Measurements from ENCODE around the gene NANOS3.
"Not testable (repeated sequence)": the region's sequence is repeated elsewhere in the genome, so short reads cannot be mapped to it uniquely, and the experiment has no call there.

The NANOS3 gene

GRCh38 chr19:13887018-13887436 is 10.1 kb downstream of the NANOS3 start:
- no peak for DNase-seq

GRCh38 chr19:13887517-13887916 is 10.6 kb downstream of the NANOS3 start:
- DNase-seq, result no peak

DNA sequence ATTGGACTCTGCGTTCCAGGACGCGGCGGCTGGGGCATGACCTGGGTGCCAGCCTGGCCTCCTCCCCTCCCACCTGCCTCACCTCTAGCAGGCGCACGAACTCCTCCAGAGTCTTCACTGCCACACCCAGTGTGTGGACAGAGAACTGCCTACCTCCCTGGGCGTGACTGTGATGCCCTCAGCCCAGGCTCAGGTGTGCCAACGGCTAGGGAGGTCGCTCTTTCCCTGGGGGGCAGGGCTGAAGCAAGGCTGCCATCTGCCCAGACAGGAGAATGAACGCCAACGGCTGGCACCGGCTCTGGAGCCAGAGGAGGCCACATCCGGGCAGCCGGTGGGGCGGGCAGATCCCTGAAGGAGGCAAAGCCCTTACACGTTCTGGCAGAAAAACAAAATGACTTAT is 11.3 kb downstream of the NANOS3 start:
- DNase-seq, result no peak

DNA sequence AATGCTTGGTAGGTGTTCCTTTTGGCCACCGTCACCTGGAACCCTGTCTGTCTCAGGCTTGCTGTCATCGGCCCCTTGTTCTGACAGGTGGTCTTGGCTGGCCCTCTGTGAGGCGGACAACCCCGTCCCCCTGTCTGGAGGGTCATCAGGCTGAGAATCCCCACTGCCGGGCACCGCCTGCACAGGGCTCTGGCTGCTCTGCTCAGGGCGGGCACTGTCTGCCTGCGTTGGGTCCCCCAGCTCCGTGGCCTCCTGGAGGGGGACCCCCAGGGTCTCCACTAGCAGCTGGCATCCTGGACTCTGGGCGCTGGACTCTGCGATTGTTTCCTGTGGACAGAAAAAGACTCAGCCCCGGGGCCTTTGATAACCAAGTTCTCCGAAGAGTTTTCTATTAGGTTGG is 13.2 kb downstream of the NANOS3 start:
- DNase-seq, result no peak

- no peak for DNase-seq
Measured at GRCh38 chr19:13892870-13893269, 15.9 kb downstream of the NANOS3 start.

GRCh38 chr19:13894552-13894951 is 17.6 kb downstream of the NANOS3 start:
- no peak for DNase-seq

DNA sequence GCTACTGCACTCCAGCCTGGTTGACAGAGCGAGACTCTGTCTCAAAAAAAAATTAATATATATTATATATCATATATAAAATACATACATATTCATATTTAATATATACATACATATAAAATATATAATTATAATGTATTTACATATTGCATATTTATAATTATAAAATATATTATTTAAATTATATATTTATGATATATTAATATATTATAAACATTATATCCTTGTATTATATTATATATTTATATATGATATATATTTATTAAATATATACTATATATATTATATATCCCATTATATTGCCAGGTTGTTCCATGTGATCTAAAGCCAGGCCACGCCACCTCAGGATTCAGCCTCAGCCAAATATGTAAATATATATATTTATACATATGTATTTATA is 19.3 kb downstream of the NANOS3 start:
- no peak for DNase-seq

DNA sequence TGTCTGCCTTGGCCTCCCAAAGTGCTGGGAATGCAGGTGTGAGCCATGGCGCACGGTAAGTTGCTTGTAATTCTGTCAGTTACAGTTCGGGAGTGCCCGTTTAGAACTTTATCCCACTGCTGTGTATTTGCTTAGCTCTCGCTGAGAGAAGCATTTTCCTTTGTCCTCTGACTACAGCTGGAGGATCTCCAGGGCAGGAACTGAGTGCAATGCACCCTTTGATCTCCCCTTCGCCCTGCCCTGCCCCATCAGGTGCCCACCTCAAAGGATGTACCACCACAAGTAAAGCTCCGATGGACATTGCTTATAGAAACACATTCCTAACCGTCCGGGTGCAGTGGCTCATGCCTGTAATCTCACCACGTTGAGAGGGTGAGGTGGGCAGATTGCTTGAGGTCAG is 22.5 kb downstream of the NANOS3 start:
- DNase-seq, result no peak

DNA sequence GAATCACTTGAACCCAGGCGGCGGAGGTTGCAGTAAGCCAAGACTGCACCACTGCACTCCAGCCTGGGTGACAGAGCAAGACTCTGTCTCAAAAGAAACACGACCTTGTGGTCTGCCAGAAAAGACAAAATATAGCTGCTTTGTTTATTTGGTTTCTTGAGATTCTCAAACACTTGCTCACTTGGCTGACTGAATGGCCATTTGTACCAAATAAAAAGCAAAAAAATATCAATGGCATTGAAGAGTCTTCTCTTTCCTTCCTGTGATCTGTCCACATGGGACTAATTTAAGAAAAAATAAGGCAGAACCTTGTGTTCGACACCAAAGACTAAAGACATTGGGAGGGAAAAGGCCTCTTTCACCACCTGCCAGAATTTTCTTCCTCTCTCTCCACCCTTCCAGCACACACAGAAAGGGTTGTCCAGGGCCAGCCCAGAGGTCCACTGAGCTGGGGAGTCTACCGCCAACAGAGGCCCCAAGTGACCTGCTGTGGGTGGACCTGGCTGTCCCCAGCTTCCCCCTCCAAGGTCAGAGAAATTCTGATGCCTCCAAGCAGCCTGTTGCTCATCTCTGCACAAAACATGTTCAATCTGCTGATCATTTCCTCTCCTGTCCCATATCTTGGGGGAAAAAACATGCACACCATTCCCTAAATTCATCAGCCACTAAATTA is 23.1 kb downstream of the NANOS3 start:
- no peak for DNase-seq

DNA sequence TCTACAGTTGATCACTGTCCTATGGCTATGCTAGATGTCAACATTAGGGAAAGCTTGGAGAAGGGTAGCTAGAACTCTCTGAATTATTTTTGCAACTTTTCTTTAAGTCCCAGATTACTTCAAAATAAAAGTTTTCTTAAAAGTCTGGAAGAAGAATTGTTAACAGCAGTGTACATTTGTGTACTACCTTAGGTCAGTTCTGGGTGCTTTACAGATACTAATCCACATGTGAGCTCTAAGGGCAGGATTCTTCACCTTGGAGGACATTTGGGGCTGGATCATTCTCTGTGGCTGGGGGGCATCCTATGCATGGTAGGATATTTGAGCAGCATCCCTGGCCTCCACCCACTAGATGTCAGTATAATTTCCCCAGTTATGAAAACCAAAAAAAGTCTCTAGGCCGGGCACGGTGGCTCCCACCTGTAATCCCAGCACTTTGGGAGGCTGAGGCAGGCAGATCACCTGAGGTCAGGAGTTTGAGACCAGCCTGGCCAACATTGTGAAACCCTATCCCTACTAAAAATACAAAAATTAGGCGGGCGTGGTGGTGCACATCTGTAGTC is 26.1 kb downstream of the NANOS3 start:
- peak; percentile 36 for DNase-seq

GRCh38 chr19:13905634-13906520 is 28.9 kb downstream of the NANOS3 start, which contains the start of the genes BRME1 and CC2D1A:
Gene BRME1 (minus strand): TSS chr19:13906117. CDS start chr19:13904892, 1,225 bp downstream.
Gene CC2D1A (plus strand): TSS chr19:13906201. CDS start chr19:13906442, 241 bp downstream.
- DNase-seq, result peak; percentile 96

DNA sequence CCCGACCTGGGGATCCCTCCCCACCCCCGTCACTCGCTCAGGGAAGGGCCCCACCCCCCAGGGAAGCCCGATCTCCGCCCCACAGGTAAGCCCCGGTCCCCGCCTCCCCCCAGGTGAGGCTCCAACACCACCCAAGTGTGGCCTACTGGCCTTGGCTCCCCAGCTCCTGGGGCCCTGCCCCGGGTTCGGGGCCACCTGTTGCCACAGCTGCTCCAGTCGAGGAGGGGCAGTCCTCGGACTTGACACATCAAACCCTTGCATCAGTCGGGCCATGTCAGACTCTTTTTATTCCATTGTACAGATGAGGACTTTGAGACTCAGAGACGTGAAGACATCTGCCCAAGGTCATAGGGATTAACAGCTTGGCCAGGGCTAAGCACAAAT is 29.6 kb downstream of the NANOS3 start:
- no peak for DNase-seq

- no peak for DNase-seq
Measured at GRCh38 chr19:13906910-13907309, 30.0 kb downstream of the NANOS3 start.

DNA sequence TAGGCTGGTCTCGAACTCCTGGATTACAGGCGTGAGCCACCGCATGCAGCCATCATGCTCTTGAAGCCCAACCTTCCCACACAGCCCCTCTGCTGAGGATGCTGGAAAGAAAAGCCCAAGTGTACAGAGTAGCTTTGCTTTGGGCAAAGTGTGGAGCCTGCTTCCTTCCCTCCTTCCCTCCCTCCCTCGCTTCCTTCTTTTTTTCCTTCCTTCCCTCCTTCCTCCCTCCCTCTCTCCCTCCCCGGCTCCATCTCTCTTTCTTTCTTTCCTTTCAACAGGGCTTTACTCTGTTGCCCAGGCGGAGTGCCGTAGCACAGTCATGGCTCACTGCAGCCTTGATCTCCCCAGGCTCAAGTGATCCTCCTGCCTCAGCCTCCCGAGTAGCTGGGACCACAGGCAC is 31.7 kb downstream of the NANOS3 start:
- DNase-seq, result no peak

- no peak for DNase-seq
Measured at GRCh38 chr19:13909430-13909829, 32.5 kb downstream of the NANOS3 start.

DNA sequence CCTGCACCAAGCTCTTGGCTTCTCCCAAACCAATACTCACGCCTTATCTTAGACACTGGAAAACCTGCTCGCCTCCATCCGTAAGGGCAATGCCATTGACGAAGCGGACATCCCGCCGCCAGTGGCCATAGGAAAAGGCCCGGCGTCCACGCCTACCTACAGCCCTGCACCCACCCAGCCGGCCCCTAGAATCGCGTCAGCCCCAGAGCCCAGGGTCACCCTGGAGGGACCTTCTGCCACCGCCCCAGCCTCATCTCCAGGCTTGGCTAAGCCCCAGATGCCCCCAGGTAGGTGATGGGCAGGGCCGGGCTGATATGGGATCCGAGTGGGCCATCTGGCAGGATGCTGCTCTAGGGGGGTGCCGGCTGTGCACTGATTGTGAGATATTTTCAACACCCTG is 36.4 kb downstream of the NANOS3 start:
- DNase-seq, result no peak

DNA sequence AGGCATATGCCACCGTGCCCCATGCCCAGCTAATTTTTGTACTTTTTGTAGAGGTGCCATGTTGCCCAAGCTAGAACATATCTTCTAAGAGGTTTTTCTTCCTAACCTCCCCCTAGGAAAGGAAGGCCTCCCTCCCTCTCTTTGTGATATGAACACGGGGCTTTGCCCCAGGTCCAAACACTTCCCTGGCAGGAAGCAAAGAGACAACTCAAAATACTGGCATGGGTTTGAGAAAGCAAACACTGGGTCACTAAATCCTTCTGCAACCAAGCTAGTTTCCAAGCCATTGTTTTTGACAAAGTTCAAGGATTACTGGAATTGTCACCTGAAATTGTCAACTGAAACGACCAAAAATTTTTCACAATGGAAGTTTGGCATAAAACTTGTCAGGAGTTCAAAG is 37.8 kb downstream of the NANOS3 start:
- no peak for DNase-seq

DNA sequence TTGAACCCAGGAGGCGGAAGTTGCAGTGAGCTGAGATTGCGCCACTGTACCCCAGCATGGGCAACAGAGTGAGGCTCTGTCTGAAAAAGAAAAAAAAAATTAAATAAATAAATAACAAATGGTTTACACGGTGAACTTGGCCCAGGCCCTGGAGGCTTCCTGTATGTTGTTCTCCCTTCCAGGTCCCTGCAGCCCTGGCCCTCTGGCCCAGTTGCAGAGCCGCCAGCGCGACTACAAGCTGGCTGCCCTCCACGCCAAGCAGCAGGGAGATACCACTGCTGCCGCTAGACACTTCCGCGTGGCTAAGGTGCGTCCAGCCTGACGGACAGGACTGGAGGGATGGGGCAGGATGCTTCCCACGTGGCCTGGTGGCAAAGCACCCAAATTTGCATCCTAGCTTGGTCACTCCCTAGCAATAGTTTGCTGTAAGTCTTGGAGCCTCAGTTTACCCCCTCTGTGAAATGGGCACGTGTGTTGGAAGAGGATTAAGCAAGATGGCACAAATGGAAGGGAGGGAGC is 41.0 kb downstream of the NANOS3 start:
- no peak for DNase-seq

GRCh38 chr19:13918726-13919411 is 41.9 kb downstream of the NANOS3 start:
- no peak for DNase-seq

GRCh38 chr19:13920524-13920923 is 43.6 kb downstream of the NANOS3 start:
- DNase-seq, result no peak

GRCh38 chr19:13920940-13921747 is 44.2 kb downstream of the NANOS3 start:
- peak; percentile 12 for DNase-seq

- DNase-seq, result not testable (repeated sequence)
Measured at GRCh38 chr19:13922118-13922517, 45.2 kb downstream of the NANOS3 start.

Measured in activated naive CD4-positive, alpha-beta T cell treated with Interleukin-2 at 50 U/mL for 16 hours (primary cell).